ENCODE measurements around the gene OVCH2.
"Not testable (repeated sequence)": the region's sequence is repeated elsewhere in the genome, so short reads cannot be mapped to it uniquely, and the experiment has no call there.

OVCH2 gene

GRCh38 chr11:7706377-7706776 is at the start of gene OVCH2:
Gene OVCH2 (minus strand): TSS chr11:7706477. CDS start chr11:7706394, 83 bp downstream.
- DNase-seq, result no peak

DNA sequence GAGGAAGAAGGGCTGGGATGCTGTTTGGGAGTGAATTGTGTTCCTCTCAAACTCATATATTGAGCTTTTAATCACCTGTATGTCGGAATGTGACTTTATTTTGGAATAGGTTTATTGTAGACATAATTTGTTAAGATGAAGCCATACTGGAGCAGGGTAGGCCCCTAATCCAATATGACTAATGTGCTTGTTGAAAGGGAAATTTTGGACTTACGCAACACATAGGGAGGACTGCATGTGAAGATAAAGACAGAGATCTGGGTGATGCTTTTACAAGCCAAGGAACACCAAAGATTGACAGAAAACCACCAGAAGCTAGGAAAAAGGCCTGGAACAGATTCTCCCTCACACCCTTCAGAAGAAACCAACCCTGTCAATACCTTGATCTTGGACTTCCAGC is 43.2 kb upstream of the OVCH2 start:
- no peak for DNase-seq

- not testable (repeated sequence) for DNase-seq
These were observed 28.5 kb upstream of the OVCH2 start for GRCh38 chr11:7734767-7735166.

GRCh38 chr11:7714786-7715185 is 8.5 kb upstream of the OVCH2 start:
- DNase-seq, result no peak

DNA sequence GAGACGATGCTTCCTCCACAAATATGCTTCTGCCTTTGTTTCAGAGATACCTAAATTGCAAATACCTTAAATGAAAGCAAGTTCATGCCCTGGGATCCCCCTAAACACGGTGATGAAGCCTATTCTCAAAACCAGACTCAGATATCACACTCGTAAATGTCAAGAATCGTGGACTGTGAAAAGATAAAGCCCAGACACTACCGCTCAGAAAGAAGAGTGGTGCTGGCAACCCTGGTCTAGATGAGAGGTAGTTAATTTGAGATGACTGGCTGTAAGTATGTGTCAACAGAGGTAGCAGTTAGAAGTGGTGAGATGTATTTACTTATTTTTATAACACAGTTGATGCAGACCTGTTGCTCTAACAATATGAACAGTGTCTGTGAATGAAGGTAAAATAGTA is 2.5 kb downstream of the OVCH2 start:
- DNase-seq, result no peak

- DNase-seq, result no peak
These were observed 9.9 kb downstream of the OVCH2 start for GRCh38 chr11:7696424-7696823.

DNA sequence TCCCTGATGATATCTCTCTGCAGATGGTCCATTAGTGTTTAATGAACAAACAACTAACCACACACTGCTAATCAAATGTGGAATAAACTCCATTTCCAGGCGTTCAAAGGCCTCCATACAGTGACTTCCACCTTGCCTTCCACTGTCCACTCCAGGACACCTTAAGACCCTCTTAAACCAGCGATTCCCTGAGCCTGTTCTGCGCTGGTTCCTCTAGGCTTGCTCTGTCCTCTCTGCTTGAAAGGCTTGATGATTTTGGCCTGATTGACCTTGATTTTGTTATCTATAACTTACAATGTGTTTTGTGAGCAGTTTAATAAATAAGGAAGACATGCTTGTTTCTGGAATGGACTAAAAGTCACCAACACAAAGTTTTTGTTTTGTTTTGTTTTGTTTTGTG is 12.0 kb downstream of the OVCH2 start:
- no peak for DNase-seq

GRCh38 chr11:7692426-7692825 is 13.9 kb downstream of the OVCH2 start:
- DNase-seq, result no peak

GRCh38 chr11:7691759-7692350 is 14.4 kb downstream of the OVCH2 start:
- no peak for DNase-seq

GRCh38 chr11:7690648-7691047 is 15.6 kb downstream of the OVCH2 start:
- no peak for DNase-seq

- DNase-seq, result no peak
These were observed 17.0 kb downstream of the OVCH2 start for GRCh38 chr11:7689239-7689638.

GRCh38 chr11:7688238-7688826 is 17.9 kb downstream of the OVCH2 start:
- peak in 5 of 51 donors; percentile 7 to 50 (median 17) for DNase-seq

GRCh38 chr11:7687386-7687785 is 18.9 kb downstream of the OVCH2 start:
- DNase-seq, result no peak

GRCh38 chr11:7686761-7687160 is 19.5 kb downstream of the OVCH2 start:
- DNase-seq, result no peak

GRCh38 chr11:7683571-7683970 is 22.7 kb downstream of the OVCH2 start:
- DNase-seq, result no peak

- DNase-seq, result no peak
These were observed 28.5 kb downstream of the OVCH2 start for GRCh38 chr11:7677796-7678201.

GRCh38 chr11:7677071-7677470 is 29.2 kb downstream of the OVCH2 start:
- no peak for DNase-seq

GRCh38 chr11:7675631-7676030 is 30.6 kb downstream of the OVCH2 start:
- no peak for DNase-seq

GRCh38 chr11:7673724-7674434 is 32.4 kb downstream of the OVCH2 start:
- peak in 2 of 51 donors; percentile 25 to 31 for DNase-seq

GRCh38 chr11:7672960-7673723 is 33.1 kb downstream of the OVCH2 start, which contains the start of gene CYB5R2:
Gene CYB5R2 (minus strand): TSS chr11:7673500. CDS start chr11:7672825, 675 bp downstream.
- peak in 25 of 51 donors; percentile 14 to 79 (median 49) for DNase-seq

DNA sequence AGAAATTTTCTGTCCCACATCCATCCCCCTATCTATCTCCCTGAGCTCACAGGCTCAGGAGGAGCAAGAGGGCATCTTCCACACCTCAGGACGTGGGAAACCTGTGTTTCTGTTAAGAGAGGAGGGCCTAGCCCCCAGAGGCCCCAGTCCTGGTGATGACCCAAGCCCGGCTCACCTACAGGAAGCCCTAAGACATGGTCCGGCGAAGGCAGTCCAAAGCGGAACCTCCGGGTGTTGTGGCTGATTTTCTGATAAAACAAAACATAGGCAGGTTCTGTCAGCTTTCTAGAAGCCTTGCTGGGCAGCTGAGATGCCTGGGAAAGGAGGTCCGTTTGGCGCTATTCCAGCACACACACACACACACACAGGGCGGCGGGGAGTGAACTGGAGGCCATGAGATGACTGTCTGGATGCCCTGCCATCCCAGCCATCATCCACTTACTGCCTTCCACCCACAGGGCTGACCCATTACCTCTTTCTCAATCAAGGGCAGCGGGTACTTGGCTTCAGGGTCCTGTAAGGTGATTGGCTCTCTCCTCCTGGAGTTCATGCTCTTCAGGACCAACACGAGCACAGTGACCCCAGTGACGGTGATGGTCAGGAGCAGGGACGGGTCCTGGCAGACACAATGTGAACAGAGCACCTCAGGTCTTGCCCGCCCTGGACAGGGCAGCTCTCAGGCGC is 33.9 kb downstream of the OVCH2 start:
- DNase-seq, result no peak

Measured in hypothalamus (tissue), 51 donors.